Thymus (tissue), 14 donors: ENCODE measurements around the gene SSBP3. TPM values are rescaled to one million over a fixed set of nuclear protein-coding genes. Genes with fewer than 3 reads are reported as not detected.
"Not testable (repeated sequence)": the region's sequence is repeated elsewhere in the genome, so short reads cannot be mapped to it uniquely, and the experiment has no call there.

ENCODE experiments used
- DNase-seq, 9 donors: peaks; one replicate each; pipeline ENCODE4 v3.0.0-alpha.2; 2013; ENCODE audit warnings: low spot score in 9 of 9, low read depth in 6 of 9, missing footprints in 1 of 9
- H3K27ac ChIP-seq, 2 donors: one replicate each; pipeline ENCODE4 v1.5.1; 2013; ENCODE audit warnings: control low read depth in 1 of 2, low read depth in 1 of 2, low read length in 1 of 2, mild to moderate bottlenecking in 1 of 2, moderate library complexity in 1 of 2
- H3K27me3 ChIP-seq, 2 donors: one replicate each; pipeline ENCODE4 v1.5.1; 2013; ENCODE audit warnings: low read length in 1 of 2; ENCODE audit not compliant: control insufficient read depth in 2 of 2, insufficient read depth in 1 of 2
- H3K36me3 ChIP-seq, 2 donors: one replicate each; pipeline ENCODE4 v1.5.1; 2013; ENCODE audit warnings: low read length in 1 of 2, mild to moderate bottlenecking in 1 of 2, moderate library complexity in 1 of 2; ENCODE audit not compliant: control insufficient read depth in 2 of 2, insufficient read depth in 2 of 2
- H3K4me1 ChIP-seq, 2 donors: one replicate each; pipeline ENCODE4 v1.5.1; 2013; ENCODE audit warnings: low read length in 2 of 2; ENCODE audit not compliant: control insufficient read depth in 2 of 2, insufficient read depth in 2 of 2
- H3K4me3 ChIP-seq, 2 donors: one replicate each; pipeline ENCODE4 v1.5.1; 2013; ENCODE audit warnings: low read length in 2 of 2, control low read depth in 1 of 2, mild to moderate bottlenecking in 1 of 2
- H3K9me3 ChIP-seq, 2 donors: one replicate each; pipeline ENCODE4 v1.5.1; 2013; ENCODE audit warnings: low read length in 1 of 2, mild to moderate bottlenecking in 1 of 2; ENCODE audit not compliant: control insufficient read depth in 2 of 2, insufficient read depth in 1 of 2
- WGBS: extraction: QIAGEN DNeasy Blood & Tissue Kit; methylation state at CpG from one replicate; pipeline ENCODE4 v1.1.7; 2013; 5-methylcytosine and 5-hydroxymethylcytosine counted together
- long read RNA-seq, 10 donors: transcript quantifications; one replicate each; lab custom pipeline, GENCODE V29; 2026
- polyA plus RNA-seq: library from polyadenylated mRNA; stranded (reverse); fragments of 200-250 nt; gene quantifications from one replicate; pipeline ENCODE4 v1.2.3, GENCODE V29; 2013
- total RNA-seq: library from RNA; stranded (reverse); fragments of 120-200 nt; gene quantifications from one replicate; pipeline ENCODE4 v1.2.4, GENCODE V29; 2013
- donor health status: healthy.

SSBP3 gene
- 36.8 TPM for total RNA-seq
- 55.7 TPM for polyA plus RNA-seq
- long read RNA-seq, donor 1, partial matches to known transcripts, result 0 of 4 reads
- long read RNA-seq, donor 1, other reads (novel, unspliced or antisense), result 0 of 4 reads
- long read RNA-seq, donor 2, transcript SSBP3-203 (17 exons, 1,578 nt), result major isoform, 47 of 58 reads
- long read RNA-seq, donor 2, transcript SSBP3-212 (4 exons, 862 nt), result minor isoform, 7 of 58 reads
- long read RNA-seq, donor 2, partial matches to known transcripts, result 0 of 58 reads
- long read RNA-seq, donor 2, other reads (novel, unspliced or antisense), result 0 of 58 reads
- long read RNA-seq, donor 3, transcript SSBP3-203 (17 exons, 1,578 nt), result major isoform, 21 of 29 reads
- long read RNA-seq, donor 3, partial matches to known transcripts, result 6 of 29 reads
- long read RNA-seq, donor 3, other reads (novel, unspliced or antisense), result 0 of 29 reads
- long read RNA-seq, donor 4, transcript SSBP3-203 (17 exons, 1,578 nt), result major isoform, 14 of 16 reads
- long read RNA-seq, donor 4, partial matches to known transcripts, result 0 of 16 reads
- long read RNA-seq, donor 4, other reads (novel, unspliced or antisense), result 0 of 16 reads
- long read RNA-seq, donor 5, transcript SSBP3-203 (17 exons, 1,578 nt), result major isoform, 9 of 14 reads
- long read RNA-seq, donor 5, partial matches to known transcripts, result 0 of 14 reads
- long read RNA-seq, donor 5, other reads (novel, unspliced or antisense), result 0 of 14 reads
- long read RNA-seq, donor 6, transcript SSBP3-203 (17 exons, 1,578 nt), result major isoform, 12 of 15 reads
- long read RNA-seq, donor 6, partial matches to known transcripts, result 0 of 15 reads
- long read RNA-seq, donor 6, other reads (novel, unspliced or antisense), result 0 of 15 reads
- long read RNA-seq, donor 7, transcript SSBP3-212 (4 exons, 862 nt), result major isoform, 7 of 14 reads
- long read RNA-seq, donor 7, transcript SSBP3-203 (17 exons, 1,578 nt), result minor isoform, 5 of 14 reads
- long read RNA-seq, donor 7, partial matches to known transcripts, result 0 of 14 reads
- long read RNA-seq, donor 7, other reads (novel, unspliced or antisense), result 0 of 14 reads
- long read RNA-seq, donor 8, transcript SSBP3-203 (17 exons, 1,578 nt), result major isoform, 7 of 8 reads
- long read RNA-seq, donor 8, partial matches to known transcripts, result 0 of 8 reads
- long read RNA-seq, donor 8, other reads (novel, unspliced or antisense), result 0 of 8 reads
- long read RNA-seq, donor 9, transcript SSBP3-203 (17 exons, 1,578 nt), result major isoform, 9 of 9 reads
- long read RNA-seq, donor 9, partial matches to known transcripts, result 0 of 9 reads
- long read RNA-seq, donor 9, other reads (novel, unspliced or antisense), result 0 of 9 reads
- long read RNA-seq, donor 10, transcript SSBP3-203 (17 exons, 1,578 nt), result major isoform, 7 of 7 reads
- long read RNA-seq, donor 10, partial matches to known transcripts, result 0 of 7 reads
- long read RNA-seq, donor 10, other reads (novel, unspliced or antisense), result 0 of 7 reads

DNA sequence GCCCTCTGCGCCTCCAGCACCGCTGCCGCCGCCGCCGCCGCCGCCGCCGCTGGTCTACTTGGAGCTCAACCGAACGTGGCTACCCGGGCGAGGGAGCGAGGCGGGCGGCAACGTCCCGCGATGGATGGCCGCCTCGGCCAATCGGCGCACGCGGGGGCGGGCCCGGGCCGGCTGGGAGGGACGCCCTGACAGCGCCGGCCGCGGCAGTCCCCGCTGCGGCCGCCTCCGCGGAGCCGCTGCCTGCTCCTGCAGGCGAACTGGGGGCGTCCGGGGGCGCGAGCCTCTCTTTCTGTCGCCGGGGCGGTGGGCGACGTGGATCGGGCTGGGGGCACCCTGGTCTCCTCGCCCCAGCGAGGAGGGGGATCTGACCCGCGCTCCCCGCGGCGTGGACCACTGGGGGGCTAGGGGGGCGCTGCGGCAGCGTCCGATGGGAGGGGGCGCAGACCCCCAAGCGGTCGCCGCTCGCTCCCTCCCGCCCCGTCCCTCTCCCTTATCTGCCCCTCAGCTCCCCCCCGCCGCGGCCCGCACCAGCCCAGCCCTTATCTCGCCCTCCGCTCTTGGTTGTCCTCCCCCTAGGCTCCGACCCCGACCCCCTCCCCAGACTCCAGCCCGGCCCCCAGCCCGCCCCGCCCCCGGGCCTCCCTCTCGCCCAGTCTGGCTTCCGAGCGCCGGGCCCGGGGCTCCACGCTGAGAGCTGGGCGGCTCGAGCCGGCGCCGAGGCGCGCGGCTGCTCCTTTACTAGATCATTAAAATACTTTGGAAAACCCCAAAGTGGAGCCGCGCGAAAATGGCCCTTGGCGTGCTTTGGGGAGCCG is at the start of gene SSBP3:
SSBP3 (minus strand) TSS at position 56 of the 815 bp plus-strand sequence.
- peaks cover 23 to 30% of the 10 kb centered on the region in 2 donors for H3K36me3 ChIP-seq
- under 1% methylated on average over 100 of the region's 100 CpGs for WGBS
- DNase-seq, result peak; percentile 65 to 96 (median 90)

DNA sequence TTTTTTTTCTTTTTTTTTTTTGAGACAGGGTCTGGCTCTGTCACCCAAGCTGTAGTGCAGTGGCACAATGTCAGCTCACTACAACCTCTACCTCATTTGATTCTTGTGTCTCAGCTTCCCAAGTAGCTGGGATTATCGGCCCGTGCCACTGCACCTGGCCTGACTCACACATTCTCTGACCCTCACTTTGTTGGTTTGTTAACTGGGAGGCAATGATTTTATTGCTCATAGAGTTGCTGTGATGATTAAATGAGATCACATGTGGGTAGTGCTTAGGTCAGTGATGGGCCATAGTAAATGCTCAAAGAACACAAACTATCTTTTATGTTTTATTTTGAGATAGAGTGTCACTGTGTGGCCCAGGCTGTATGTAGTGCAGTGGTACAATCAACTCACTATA is 47.3 kb upstream of the SSBP3 start:
- H3K4me1 ChIP-seq, result no peaks in the 10 kb centered on the region
- 94% methylated on average over 2 of the region's 2 CpGs for WGBS
- no peak for DNase-seq
- no peaks in the 10 kb centered on the region for H3K9me3 ChIP-seq
- H3K27ac ChIP-seq, result no peak overlapping the region
- H3K36me3 ChIP-seq, result no peaks in the 10 kb centered on the region
- H3K27me3 ChIP-seq, result no peaks in the 10 kb centered on the region
- H3K4me3 ChIP-seq, result no peak overlapping the region

More for the DNA sequence above, at the start of gene SSBP3:
- peaks cover 55 to 69% of the 10 kb centered on the region in 2 donors for H3K4me1 ChIP-seq
- peak within 1 kb of the TSS; percentile 93 to 97 for H3K27ac ChIP-seq
- peak within 1 kb of the TSS; percentile 82 to 87 for H3K4me3 ChIP-seq
- H3K27me3 ChIP-seq, result no peaks in the 10 kb centered on the region
- no peaks in the 10 kb centered on the region for H3K9me3 ChIP-seq

DNA sequence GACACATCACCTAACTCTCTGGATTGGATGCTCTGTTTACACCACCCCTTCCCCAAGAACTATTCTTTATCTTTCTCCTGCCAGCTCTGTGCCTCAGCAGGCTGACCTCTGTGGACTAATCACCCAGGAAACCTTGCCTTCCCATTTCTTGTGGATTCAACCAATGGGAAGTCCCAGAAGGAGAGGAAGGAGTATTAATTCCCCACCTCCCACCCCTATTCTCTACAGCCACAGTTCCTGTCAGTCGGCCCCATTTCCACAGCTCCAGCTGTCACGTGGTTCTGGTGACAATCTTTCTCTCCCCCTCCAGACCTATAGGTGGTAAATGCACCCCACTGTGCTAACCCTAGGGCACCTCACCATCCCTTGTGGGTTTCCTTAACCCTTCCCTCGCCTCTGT is 46.8 kb upstream of the SSBP3 start:
- DNase-seq, result no peak
- 57% methylated on average over 3 of the region's 3 CpGs for WGBS

DNA sequence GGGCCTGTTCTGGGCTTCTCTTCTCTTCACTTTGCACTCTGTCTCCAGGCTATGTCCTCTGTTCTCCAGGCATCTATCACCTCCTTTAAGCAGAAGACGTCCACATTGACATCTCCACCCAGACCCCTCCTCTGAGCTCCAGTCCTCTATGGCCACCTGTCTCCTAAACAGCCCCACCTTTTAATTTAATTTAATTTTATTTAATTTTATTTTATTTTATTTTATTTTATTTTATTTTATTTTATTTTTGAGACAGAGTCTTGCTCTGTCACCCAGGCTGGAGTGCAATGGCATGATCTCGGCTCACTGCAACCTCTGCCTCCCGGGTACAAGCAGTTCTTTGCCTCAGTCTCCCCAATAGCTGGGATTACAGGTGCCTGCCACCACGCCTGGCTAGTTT is 43.2 kb upstream of the SSBP3 start:
- not testable (repeated sequence) for DNase-seq, H3K4me1 ChIP-seq, H3K36me3 ChIP-seq, H3K4me3 ChIP-seq, H3K27ac ChIP-seq, H3K27me3 ChIP-seq, H3K9me3 ChIP-seq
- 88% methylated on average over 4 of the region's 4 CpGs for WGBS

More for the DNA sequence above, 46.8 kb upstream of the SSBP3 start:
- H3K36me3 ChIP-seq, result no peaks in the 10 kb centered on the region
- H3K9me3 ChIP-seq, result no peaks in the 10 kb centered on the region
- H3K27ac ChIP-seq, result no peak overlapping the region
- no peaks in the 10 kb centered on the region for H3K4me1 ChIP-seq
- no peak overlapping the region for H3K4me3 ChIP-seq
- no peaks in the 10 kb centered on the region for H3K27me3 ChIP-seq

DNA sequence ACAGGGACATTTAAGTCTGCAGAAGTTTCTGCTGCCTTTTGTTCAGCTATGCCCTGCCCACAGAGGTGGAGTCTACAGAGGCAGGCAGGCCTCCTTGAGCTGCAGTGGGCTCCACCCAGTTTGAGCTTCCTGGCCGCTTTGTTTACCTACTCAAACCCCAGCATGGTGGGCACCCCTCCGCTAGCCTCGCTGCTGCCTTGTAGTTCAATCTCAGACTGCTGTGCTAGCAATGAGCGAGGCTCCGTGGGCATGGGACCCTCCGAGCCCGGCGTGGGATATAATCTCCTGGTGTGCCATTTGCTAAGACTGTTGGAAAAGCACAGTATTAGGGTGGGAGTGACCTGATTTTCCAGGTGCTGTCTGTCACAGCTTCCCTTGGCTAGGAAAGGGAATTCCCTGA is 42.6 kb upstream of the SSBP3 start:
- not testable (repeated sequence) for H3K4me3 ChIP-seq, DNase-seq, H3K27ac ChIP-seq, H3K36me3 ChIP-seq, H3K4me1 ChIP-seq, H3K27me3 ChIP-seq, H3K9me3 ChIP-seq
- 84% methylated on average over 8 of the region's 8 CpGs for WGBS

DNA sequence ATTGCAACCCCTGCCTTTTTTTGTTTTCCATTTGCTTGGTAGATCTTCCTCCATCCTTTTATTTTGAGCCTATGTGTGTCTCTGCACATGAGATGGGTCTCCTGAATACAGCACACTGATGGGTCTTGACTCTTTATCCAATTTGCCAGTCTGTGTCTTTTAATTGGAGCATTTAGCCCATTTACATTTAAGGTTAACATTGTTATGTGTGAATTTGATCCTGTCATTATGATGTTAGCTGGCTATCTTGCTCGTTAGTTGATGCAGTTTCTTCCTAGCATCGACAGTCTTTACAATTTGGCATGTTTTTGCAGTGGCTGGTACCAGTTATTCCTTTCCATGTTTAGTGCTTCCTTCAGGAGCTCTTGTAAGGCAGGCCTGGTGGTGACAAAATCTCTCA is 40.9 kb upstream of the SSBP3 start:
- not testable (repeated sequence) for H3K4me3 ChIP-seq, H3K27ac ChIP-seq, DNase-seq, H3K4me1 ChIP-seq, H3K9me3 ChIP-seq, H3K27me3 ChIP-seq, H3K36me3 ChIP-seq
- WGBS, result 95% methylated on average over 2 of the region's 2 CpGs

DNA sequence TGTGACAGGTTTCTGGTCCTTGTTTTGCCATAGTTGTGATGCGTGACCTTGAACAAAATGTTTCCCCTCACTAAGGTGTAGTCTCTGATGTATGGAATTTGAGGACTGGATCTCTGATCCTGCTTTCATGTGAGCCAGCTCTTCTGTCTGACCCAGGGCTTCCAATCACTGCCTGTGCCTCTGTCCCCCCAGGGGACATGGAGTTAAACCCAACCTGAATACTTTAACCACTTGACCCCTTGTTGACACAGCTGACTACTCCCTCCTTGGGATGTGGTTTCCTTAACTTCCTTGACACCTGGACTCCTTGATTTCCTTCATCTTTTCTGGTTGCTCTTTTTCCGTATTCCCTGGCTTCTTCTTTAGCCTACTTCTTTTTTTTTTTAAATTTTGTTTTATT is 36.0 kb upstream of the SSBP3 start:
- H3K27ac ChIP-seq, result no peak overlapping the region
- H3K4me1 ChIP-seq, result no peaks in the 10 kb centered on the region
- DNase-seq, result no peak
- H3K36me3 ChIP-seq, result no peaks in the 10 kb centered on the region
- H3K27me3 ChIP-seq, result no peaks in the 10 kb centered on the region
- no peaks in the 10 kb centered on the region for H3K9me3 ChIP-seq
- H3K4me3 ChIP-seq, result no peak overlapping the region
- WGBS, result 79% methylated on average over 2 of the region's 2 CpGs

DNA sequence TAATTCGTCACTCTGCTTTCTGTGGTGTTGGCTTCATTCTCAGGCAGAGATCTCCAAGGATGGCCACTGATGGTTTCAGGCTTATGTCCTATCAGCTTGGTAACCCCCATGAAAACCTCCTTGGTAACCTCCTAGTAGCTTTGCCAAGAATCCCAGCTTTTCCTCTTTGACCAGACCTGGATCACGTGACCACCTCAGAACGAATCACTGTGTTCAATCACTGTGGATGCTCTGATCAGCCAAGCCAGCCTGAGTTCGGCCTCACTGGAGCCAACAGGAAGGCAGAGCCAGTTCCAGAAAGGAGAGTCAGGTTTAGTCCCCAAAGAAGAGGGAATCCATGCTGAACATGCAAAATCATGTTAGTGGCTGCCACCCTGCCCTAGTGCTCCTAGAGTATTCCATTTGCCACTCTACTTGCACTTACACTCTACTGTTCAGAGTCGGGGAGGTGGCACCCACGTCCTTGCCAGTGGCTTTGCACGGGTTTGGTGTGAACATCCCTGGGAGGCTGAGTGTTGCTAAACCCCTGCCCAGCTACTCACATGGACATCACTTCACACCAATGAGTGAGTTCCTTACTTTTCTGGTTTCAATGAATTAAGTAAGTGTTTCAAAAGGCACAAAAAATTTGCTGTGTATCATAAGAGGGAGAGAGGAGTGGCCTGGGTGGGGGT is 33.5 kb upstream of the SSBP3 start:
- H3K27me3 ChIP-seq, result no peaks in the 10 kb centered on the region
- no peaks in the 10 kb centered on the region for H3K9me3 ChIP-seq
- H3K4me1 ChIP-seq, result no peaks in the 10 kb centered on the region
- no peak overlapping the region for H3K4me3 ChIP-seq
- H3K36me3 ChIP-seq, result no peaks in the 10 kb centered on the region
- DNase-seq, result no peak
- 97% methylated on average over 7 of the region's 7 CpGs for WGBS
- no peak overlapping the region for H3K27ac ChIP-seq
